Measurements from ENCODE around the gene ELN.

The ELN gene

DNA sequence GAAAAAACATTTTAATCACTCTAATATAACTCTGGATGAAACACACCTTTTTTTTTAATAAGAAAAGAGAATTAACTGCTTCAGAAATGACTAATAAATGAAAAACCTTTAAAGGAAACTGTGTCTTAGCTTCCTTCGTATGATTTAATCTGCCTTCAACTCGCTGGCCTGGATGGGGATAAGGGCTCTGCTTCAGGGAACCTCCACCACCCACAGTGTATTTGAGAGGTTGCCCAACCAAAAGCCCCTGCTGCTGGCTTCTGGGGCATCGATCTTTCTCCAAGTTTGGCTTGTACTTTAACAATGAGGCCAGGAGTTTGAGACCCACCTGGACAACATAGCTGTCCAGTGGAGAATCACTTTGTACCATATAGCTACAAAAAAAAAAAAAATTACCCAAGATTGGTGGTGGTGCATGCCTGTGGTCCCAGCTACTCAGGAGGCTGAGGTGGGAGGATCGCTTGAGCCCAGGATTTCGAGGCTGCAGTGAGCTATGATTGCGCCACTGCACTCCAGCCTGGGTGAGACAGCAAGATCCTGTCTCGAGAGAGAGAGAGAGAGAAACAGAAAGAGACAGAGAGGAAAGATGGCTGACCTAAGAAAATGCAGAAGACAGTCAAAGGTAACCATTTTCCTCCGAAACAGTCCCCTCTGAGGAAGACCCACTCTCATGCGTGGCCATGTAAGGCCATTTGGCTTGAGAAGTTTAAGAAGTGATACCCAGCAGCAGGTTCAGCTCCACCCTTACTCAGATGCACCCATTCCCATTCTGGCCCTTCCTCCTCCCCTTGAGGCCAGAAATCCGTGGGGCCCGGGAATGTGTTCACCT lies 42.0 kb downstream of the ELN start:
- in situ Hi-C loops (cut with MboI; ENCODE audit: low pct_unique_long_range_greater_than_20kb, low sequenced_read_pairs) = loop anchor here (25.0 kb wide), 1 partner anchor 117 kb away; no protein-coding TSS in a partner anchor
- DNase-seq = no peak

DNA sequence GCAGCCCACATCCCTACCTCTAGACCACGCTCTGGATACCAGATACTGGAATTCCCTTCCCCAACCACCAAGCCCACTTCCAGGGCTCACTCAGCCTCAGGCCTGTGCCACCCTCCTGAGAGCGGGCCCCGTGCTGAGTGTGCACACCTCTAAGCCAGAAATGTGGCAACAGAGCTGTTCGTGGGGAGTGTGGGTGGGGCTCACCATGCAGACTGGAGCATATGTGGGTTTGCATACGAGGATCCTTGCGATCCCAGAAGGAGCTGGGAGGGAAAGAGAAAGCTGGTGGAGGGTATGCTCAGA lies 42.6 kb downstream of the ELN start:
- in situ Hi-C loops (cut with MboI; ENCODE audit: low pct_unique_long_range_greater_than_20kb, low sequenced_read_pairs) = loop anchor here (25.0 kb wide), 1 partner anchor 117 kb away; no protein-coding TSS in a partner anchor
- no peak for DNase-seq

DNA sequence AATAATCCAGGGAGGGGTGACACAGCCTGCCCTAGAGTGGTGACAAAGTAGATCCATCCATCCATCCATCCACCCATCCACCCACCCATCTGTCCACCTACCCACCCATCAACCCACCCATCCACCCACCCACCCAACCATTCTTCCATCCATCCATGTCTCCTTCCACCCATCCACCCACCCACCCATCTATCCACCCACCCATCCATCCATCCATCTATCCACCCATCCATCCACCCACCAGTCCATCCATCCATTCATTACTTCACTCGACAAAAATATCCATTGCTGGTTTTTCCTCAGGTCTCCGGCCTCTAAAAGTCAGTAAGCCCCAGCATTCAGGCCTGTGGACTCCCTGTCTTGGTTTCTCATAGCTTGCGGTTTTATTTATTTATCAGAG lies 43.1 kb downstream of the ELN start:
- in situ Hi-C loops (cut with MboI; ENCODE audit: low pct_unique_long_range_greater_than_20kb, low sequenced_read_pairs) = loop anchor here (25.0 kb wide), 1 partner anchor 116 kb away; no protein-coding TSS in a partner anchor
- no peak for DNase-seq

GRCh38 chr7:74074770-74075169 lies 46.8 kb downstream of the ELN start:
- DNase-seq = no peak
- in situ Hi-C loops (cut with MboI; ENCODE audit: low pct_unique_long_range_greater_than_20kb, low sequenced_read_pairs) = loop anchor here (25.0 kb wide), 1 partner anchor 113 kb away; no protein-coding TSS in a partner anchor

DNA sequence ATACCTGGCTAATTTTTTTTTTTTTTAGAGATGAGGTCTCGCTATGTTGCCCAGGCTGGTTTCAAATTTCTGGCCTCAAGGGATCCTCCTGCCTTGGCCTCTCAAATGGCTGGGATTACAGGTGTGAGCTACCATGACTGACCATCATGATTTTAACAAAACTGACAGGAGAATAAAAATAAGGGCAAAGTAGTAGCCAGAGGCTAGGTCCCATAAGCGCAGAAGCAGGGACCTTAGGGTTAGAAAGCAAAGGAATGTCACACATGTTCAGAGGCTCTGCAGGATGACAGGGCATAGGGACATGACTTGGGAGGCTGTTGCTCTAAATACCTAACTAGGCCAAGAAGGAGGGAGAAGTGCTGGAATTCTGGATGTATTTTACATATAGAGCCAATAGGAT lies 50.5 kb downstream of the ELN start:
- in situ Hi-C loops (cut with MboI; ENCODE audit: low pct_unique_long_range_greater_than_20kb, low sequenced_read_pairs) = no loop called here
- DNase-seq = no peak

DNA sequence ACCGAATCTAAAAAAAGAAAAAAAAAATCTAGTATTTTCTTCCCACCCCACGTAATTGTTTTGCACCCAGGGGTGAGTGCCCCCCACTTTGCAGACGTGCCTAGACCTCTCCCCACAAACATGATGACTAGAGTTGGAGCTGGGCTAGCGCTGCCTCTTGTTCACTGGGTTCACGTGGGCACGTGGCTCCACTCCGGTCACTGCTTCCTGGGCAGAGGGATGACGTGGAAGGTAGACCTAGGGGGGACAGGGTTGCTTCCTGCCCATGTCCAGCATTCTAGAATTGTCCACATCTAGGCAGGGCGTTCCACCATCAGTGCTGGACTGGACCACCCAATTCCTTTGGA lies 54.8 kb downstream of the ELN start:
- DNase-seq = no peak
- in situ Hi-C loops (cut with MboI; ENCODE audit: low pct_unique_long_range_greater_than_20kb, low sequenced_read_pairs) = no loop called here

DNA sequence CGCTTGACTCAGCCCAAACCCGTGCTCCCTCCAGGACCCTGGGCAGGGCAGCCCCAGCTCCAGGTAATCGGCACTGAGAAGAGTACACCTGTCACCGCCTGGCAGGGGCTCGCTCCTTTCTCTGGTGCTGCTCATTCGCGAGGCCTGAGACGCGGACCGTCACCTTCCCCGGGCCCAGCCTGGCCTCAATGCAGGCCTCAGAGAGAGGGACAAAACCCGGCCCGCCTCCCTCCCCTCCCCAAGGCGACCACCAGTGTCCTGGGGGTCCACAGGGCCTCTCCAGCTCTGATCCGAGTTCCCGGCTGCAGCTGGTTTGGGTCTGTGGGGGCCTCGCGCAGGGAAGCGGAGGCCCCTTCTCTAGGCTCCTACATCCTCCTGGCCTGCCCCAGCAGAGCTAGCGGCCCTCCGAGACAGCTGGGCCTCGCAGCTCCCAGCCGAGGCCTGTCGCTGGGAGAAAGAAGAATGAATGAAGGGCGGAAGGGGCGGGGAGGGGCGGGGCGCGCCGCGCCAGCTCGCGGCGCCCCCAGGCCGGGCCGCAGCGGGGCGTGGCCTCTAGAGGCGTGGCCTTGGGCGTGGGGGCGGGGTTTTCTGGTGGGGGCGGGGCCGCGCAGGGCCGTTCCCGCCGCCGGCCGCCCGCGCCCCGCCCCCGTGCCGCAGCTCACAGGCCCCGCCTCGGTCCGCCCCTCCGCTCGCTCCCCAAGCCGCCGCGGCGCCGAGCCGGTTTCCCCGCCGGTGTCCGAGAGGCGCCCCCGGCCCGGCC lies 55.3 kb downstream of the ELN start, which contains the start of gene LIMK1:
LIMK1 (plus strand) TSS at position 688 of the 760 bp plus-strand sequence. CDS start 187 bp downstream, outside the sequence.
- in situ Hi-C loops (cut with MboI; ENCODE audit: low pct_unique_long_range_greater_than_20kb, low sequenced_read_pairs) = no loop called here
- DNase-seq = peak; percentile 73

DNA sequence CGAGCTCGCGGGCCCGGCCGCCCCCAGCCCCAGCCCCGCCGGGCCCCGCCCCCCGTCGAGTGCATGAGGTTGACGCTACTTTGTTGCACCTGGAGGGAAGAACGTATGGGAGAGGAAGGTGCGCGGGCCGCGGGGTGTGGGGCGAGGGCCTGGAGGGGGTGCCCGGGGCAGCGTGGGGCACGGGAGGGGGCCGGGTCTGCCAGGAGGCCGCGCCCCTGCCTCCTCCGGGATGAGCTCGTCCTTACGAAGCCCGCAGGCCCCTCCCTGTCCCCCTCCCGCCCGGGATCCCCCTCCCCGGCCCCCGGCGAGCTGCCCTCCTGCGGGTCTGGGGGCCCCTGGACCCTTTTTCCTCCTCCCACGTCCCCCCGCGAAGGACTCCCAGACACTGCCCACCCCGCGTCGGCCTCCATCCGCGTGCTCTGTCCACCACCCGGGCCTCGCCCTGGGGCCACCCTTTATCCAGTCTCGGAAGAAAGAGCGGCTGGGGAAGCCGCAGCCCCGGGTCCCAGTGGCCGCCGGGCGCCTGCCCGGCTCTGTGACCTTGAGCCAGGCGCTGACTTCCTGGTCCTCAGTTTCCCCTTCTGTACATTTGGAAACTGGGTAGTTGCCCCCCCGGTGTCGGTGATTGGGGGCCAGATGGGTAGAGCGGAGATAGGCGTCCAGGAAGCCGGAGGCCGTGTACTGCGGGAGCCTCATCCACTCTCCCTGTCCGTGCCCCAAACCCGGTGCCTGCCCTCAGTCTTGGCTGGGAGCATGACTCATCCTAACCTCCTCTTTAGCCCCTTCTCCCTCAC lies 56.2 kb downstream of the ELN start:
- DNase-seq = peak; percentile 29
- in situ Hi-C loops (cut with MboI; ENCODE audit: low pct_unique_long_range_greater_than_20kb, low sequenced_read_pairs) = no loop called here

GRCh38 chr7:74084722-74085578 lies 57.0 kb downstream of the ELN start:
- DNase-seq = no peak
- in situ Hi-C loops (cut with MboI; ENCODE audit: low pct_unique_long_range_greater_than_20kb, low sequenced_read_pairs) = no loop called here

GRCh38 chr7:74087791-74088453 lies 59.9 kb downstream of the ELN start:
- in situ Hi-C loops (cut with MboI; ENCODE audit: low pct_unique_long_range_greater_than_20kb, low sequenced_read_pairs) = no loop called here
- DNase-seq = no peak

DNA sequence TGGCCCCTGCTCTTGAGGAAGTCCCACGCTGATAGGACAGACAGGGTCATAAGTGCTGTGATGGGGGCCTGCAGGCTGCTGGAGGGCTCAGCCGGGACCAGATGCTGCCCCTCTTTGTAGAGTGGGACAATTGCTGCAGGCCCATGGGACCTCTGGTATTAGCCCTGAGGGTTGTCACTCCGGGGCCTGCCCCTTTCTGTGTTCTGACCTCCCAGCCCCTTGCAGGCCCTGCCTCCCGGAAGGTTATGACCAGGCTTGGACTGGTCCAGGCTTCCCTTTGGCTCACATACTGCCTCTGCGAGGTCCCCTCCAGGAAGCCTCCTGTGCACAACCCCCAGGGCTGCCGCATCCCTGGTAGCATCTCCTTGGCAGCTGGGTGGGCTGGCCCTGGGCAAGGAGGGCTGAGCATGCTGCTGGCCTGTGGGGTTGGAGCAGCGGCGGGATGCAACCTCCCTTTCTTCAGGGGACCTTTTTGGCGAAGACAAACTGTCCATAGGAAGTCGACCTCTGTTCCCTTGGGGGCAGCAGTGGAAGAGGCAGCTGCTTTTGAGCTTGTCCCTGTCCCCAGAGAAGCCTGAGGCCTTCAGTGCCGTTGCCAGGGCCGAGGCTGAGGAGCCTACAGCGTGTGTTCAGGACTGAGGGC lies 64.5 kb downstream of the ELN start:
- in situ Hi-C loops (cut with MboI; ENCODE audit: low pct_unique_long_range_greater_than_20kb, low sequenced_read_pairs) = no loop called here
- DNase-seq = no peak

DNA sequence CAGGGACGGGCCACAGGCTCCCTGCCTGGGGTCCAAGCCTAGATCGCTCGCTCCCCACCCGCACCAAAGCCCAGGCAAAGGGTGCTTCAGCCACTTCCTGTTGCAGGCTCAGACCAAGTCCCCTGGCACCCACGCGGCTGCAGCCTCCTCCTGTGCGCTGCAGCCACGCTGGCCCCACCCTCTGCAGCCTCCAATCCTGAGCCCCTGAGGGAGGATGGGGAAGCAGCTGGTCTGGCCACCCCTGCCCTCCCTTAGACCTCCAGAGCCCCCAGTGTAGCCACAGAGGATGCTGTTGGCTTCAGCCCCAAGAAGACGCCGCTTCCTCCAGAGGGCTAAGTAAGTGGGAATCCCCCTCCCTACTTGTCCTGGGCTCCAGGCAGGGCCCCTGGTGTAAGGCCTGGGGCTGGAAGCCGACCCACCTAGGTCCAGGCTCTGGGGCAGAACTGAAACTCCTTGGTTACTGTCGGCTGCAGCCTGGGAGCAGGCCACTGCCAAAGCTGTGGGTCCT lies 65.0 kb downstream of the ELN start:
- in situ Hi-C loops (cut with MboI; ENCODE audit: low pct_unique_long_range_greater_than_20kb, low sequenced_read_pairs) = no loop called here
- DNase-seq = peak; percentile 24

DNA sequence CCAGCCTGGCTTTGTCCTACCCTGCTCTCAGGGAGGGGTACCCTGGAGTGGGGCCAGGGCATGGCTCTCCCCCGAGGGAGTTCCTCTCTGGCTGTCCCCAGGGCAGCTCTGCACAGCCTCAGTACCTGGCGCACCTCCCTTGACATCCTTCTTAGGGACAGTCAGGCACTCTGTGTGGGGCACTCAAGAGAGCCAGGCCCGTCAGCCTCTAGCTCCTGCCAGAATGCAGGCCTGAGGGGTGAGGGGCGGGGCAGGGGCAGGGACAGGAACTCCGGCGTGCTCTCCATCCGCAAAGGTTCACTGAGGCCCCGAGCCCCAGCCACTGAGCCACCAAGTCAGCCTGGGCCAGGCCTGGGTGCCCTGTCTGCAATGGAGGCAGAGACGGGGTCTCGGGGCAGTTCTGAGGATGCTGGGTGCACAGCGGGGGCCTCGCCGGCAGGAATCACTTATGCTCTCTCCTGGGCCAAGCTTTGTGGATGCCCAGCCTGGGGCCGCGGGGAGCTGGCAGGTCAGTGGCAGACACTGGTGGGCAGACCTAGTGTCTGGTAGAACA lies 65.8 kb downstream of the ELN start:
- in situ Hi-C loops (cut with MboI; ENCODE audit: low pct_unique_long_range_greater_than_20kb, low sequenced_read_pairs) = no loop called here

DNA sequence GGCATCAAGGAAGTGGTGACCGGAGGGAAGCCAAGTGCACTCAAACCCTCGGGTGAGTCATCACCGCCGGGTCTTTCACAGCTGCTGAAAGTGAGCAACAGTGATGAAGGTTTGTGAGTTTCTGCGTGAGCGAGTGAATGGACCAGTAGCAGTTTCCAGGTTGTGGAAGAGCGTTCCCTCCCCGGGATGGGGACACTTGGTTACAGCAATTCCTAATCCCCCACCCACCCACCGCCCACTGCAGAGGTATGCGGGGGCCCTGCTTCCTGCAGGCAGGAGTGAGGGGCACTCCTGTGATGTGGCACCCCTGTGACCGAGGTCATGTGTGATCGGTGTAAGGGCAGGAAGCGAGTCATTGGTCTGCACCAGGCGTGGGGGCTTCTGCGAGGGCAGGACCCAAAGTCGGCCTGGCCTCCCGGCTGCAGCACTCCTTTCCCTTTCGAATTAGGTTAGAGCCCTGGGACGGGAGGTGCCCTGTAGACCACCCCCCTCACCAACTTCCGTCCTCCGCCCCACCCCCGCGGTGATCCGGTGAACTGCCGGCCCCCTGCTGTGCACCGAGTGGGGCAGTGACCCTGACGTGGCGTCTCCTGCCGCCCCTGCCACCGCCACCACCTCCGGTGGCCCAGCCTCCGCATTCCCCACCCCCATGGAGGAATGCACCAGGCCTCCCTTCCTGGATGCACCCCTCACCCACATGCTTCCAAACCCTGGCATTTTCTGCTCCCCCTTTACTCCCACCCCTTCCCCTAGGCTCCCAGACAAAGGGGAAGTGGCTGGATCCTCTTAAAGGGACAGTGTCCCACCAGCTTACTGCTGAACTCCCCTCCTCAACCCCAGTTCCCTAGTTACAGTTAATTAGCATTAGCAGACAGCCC lies 66.5 kb downstream of the ELN start:
- peak; percentile 88 for DNase-seq
- in situ Hi-C loops (cut with MboI; ENCODE audit: low pct_unique_long_range_greater_than_20kb, low sequenced_read_pairs) = no loop called here

More for the DNA sequence above, 65.8 kb downstream of the ELN start:
- no peak for DNase-seq

GRCh38 chr7:74095135-74095534 lies 67.2 kb downstream of the ELN start:
- DNase-seq = no peak
- in situ Hi-C loops (cut with MboI; ENCODE audit: low pct_unique_long_range_greater_than_20kb, low sequenced_read_pairs) = no loop called here

DNA sequence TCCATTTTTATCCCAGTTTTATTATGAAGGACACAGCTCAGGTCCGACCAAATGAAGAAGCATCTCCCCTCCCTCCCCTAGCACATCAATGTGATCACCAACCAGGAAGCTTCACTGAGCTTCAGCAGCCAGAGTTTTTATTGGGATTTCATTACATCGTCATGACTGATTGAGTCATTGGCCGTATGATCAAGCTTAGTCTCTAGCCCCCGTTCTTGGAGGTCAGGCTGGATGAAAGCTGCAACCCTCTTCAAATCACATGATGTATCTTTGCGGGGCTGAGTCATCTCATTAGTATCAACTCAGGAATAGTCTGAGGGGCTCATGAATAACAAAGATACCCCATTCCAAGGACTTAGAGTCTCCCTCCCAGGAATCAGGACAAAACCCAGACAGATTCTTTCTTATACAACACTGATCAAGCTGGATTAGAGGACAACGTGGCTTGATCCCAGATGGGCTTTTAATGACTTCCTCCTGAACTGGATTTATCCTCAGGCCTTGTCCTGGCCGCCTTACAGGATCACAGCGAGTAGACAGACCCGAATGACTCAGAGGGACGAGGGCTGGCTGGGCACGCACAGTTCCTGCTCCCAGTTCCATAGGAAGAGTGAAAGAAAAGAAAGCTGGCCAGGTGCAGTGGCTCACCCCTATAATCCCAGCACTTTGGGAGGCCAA lies 70.1 kb downstream of the ELN start:
- in situ Hi-C loops (cut with MboI; ENCODE audit: low pct_unique_long_range_greater_than_20kb, low sequenced_read_pairs) = no loop called here
- no peak for DNase-seq
